ENCODE data around the gene LUZP1. TPM values are rescaled to one million over a fixed set of nuclear protein-coding genes. Genes with fewer than 3 reads are reported as not detected.

LUZP1 gene
- total RNA-seq, 1 donor from 2014 or later: 82.2 TPM

GRCh38 chr1:23069149-23069548 is 99.5 kb downstream of the LUZP1 start:
- Mint-ChIP-seq H3K36me3 (ENCODE audit: low read depth, unreplicated experiment) (peaks cover 18% of the 10 kb centered on the region), H3K27me3 (ENCODE audit: low read depth, unreplicated experiment) (no peaks in the 10 kb centered on the region), H3K4me1 (ENCODE audit: low read depth, unreplicated experiment) (peaks cover 1% of the 10 kb centered on the region), H3K9me3 (ENCODE audit: unreplicated experiment) (no peaks in the 10 kb centered on the region), H3K27ac (ENCODE audit: unreplicated experiment) (no peak overlapping the region), H3K4me3 (ENCODE audit: unreplicated experiment) (no peak overlapping the region)
- peaks cover 55% of the 10 kb centered on the region for H3K36me3 ChIP-seq (ENCODE audit: insufficient read depth, low read length)
- H3K4me1 ChIP-seq (ENCODE audit: insufficient read depth, low read length): peaks cover 9% of the 10 kb centered on the region
- DNase-seq (ENCODE audit: low read depth) (no peak), FAIRE-seq (no peak)
- H3K4me2 ChIP-seq (ENCODE audit: low read length): no peak overlapping the region
- no peak overlapping the region for H2AFZ ChIP-seq (ENCODE audit: low read depth, low read length)
- no peak for TF ChIP-seq EZH2 (IDR thresholded peaks at IDR 0.05; ENCODE audit: insufficient read depth, low read length)
- no peak overlapping the region for H3K9ac ChIP-seq (ENCODE audit: low read length)
- H3K27me3 ChIP-seq (ENCODE audit: insufficient read depth, low read length): no peaks in the 10 kb centered on the region
- no peaks in the 10 kb centered on the region for H3K9me3 ChIP-seq (ENCODE audit: insufficient read depth, low read depth, low read length)
- no peak overlapping the region for H3K27ac ChIP-seq (ENCODE audit: low read depth, low read length)
- H4K20me1 ChIP-seq (ENCODE audit: insufficient read depth, low read length): peaks cover 36% of the 10 kb centered on the region
- peaks cover 23% of the 10 kb centered on the region for H3K79me2 ChIP-seq (ENCODE audit: insufficient read depth, low read length)
- H3K4me3 ChIP-seq (ENCODE audit: insufficient read depth, low read depth, low read length): no peak overlapping the region

- peaks cover 25% of the 10 kb centered on the region for H3K79me2 ChIP-seq (ENCODE audit: insufficient read depth, low read length)
- Mint-ChIP-seq H3K4me3 (ENCODE audit: unreplicated experiment) (no peak overlapping the region), H3K27ac (ENCODE audit: unreplicated experiment) (no peak overlapping the region), H3K4me1 (ENCODE audit: low read depth, unreplicated experiment) (peaks cover 4% of the 10 kb centered on the region), H3K27me3 (ENCODE audit: low read depth, unreplicated experiment) (no peaks in the 10 kb centered on the region), H3K9me3 (ENCODE audit: unreplicated experiment) (no peaks in the 10 kb centered on the region), H3K36me3 (ENCODE audit: low read depth, unreplicated experiment) (peaks cover 15% of the 10 kb centered on the region)
- no peak overlapping the region for H3K4me3 ChIP-seq (ENCODE audit: insufficient read depth, low read depth, low read length)
- DNase-seq (ENCODE audit: low read depth) (no peak), FAIRE-seq (no peak)
- H3K27me3 ChIP-seq (ENCODE audit: insufficient read depth, low read length): no peaks in the 10 kb centered on the region
- H3K36me3 ChIP-seq (ENCODE audit: insufficient read depth, low read length): peaks cover 49% of the 10 kb centered on the region
- peaks cover 48% of the 10 kb centered on the region for H4K20me1 ChIP-seq (ENCODE audit: insufficient read depth, low read length)
- no peak overlapping the region for H3K27ac ChIP-seq (ENCODE audit: low read depth, low read length)
- no peak overlapping the region for H2AFZ ChIP-seq (ENCODE audit: low read depth, low read length)
- TF ChIP-seq CTCF (IDR thresholded peaks at IDR 0.05; ENCODE audit: insufficient read depth, low read depth, low read length) (no peak), EZH2 (IDR thresholded peaks at IDR 0.05; ENCODE audit: insufficient read depth, low read length) (no peak)
- peaks cover 5% of the 10 kb centered on the region for H3K4me1 ChIP-seq (ENCODE audit: insufficient read depth, low read length)
- H3K9ac ChIP-seq (ENCODE audit: low read length): no peak overlapping the region
- no peak overlapping the region for H3K4me2 ChIP-seq (ENCODE audit: low read length)
- H3K9me3 ChIP-seq (ENCODE audit: insufficient read depth, low read depth, low read length): no peaks in the 10 kb centered on the region
These were observed 102.6 kb downstream of the LUZP1 start for GRCh38 chr1:23066075-23066474.

GRCh38 chr1:23065385-23065784 is 103.3 kb downstream of the LUZP1 start:
- peaks cover 18% of the 10 kb centered on the region for H3K36me3 Mint-ChIP-seq (ENCODE audit: low read depth, unreplicated experiment)
- no peaks in the 10 kb centered on the region for H3K9me3 ChIP-seq (ENCODE audit: insufficient read depth, low read depth, low read length)
- H3K4me3 Mint-ChIP-seq (ENCODE audit: unreplicated experiment): no peak overlapping the region
- H2AFZ ChIP-seq (ENCODE audit: low read depth, low read length): no peak overlapping the region
- no peak overlapping the region for H3K4me3 ChIP-seq (ENCODE audit: insufficient read depth, low read depth, low read length)
- H3K9me3 Mint-ChIP-seq (ENCODE audit: unreplicated experiment): no peaks in the 10 kb centered on the region
- no peaks in the 10 kb centered on the region for H3K27me3 ChIP-seq (ENCODE audit: insufficient read depth, low read length)
- DNase-seq (ENCODE audit: low read depth) (no peak), FAIRE-seq (no peak)
- H4K20me1 ChIP-seq (ENCODE audit: insufficient read depth, low read length): peaks cover 55% of the 10 kb centered on the region
- H3K27ac ChIP-seq (ENCODE audit: low read depth, low read length): no peak overlapping the region
- H3K9ac ChIP-seq (ENCODE audit: low read length): no peak overlapping the region
- H3K4me2 ChIP-seq (ENCODE audit: low read length): no peak overlapping the region
- peaks cover 46% of the 10 kb centered on the region for H3K36me3 ChIP-seq (ENCODE audit: insufficient read depth, low read length)
- peaks cover 25% of the 10 kb centered on the region for H3K79me2 ChIP-seq (ENCODE audit: insufficient read depth, low read length)
- peaks cover 5% of the 10 kb centered on the region for H3K4me1 ChIP-seq (ENCODE audit: insufficient read depth, low read length)
- no peaks in the 10 kb centered on the region for H3K27me3 Mint-ChIP-seq (ENCODE audit: low read depth, unreplicated experiment)
- peaks cover 4% of the 10 kb centered on the region for H3K4me1 Mint-ChIP-seq (ENCODE audit: low read depth, unreplicated experiment)
- TF ChIP-seq EZH2 (IDR thresholded peaks at IDR 0.05; ENCODE audit: insufficient read depth, low read length) (no peak), CTCF (IDR thresholded peaks at IDR 0.05; ENCODE audit: insufficient read depth, low read depth, low read length) (no peak)
- no peak overlapping the region for H3K27ac Mint-ChIP-seq (ENCODE audit: unreplicated experiment)
